Vagina (tissue), 2 donors: ENCODE measurements around the gene EGR2.

Experiments used
- POLR2A ChIP-seq, 2 donors: fragments of 450-650 bp; IDR thresholded peaks; one replicate each; pipeline ENCODE4 v1.6.1; 2017; ENCODE audit warnings: antibody characterized with exemption in 2 of 2, mild to moderate bottlenecking in 2 of 2, moderate library complexity in 2 of 2
- POLR2AphosphoS5 ChIP-seq, 2 donors: sonication (generic); formaldehyde crosslinking; IDR thresholded peaks; one replicate each; pipeline ENCODE4 v1.9.0; 2017; ENCODE audit warnings: antibody characterized with exemption in 2 of 2, mild to moderate bottlenecking in 2 of 2, low read depth in 1 of 2; ENCODE audit not compliant: insufficient read depth in 1 of 2
- TF ChIP-seq, protein P1 (sequence below), 3 experiments: fragments of 450-650 bp in 2 of 3; fragments of 200-600 bp in 1 of 3; sonication (generic) in 1 of 3; IDR thresholded peaks; one replicate each; pipeline ENCODE4 v1.5.1; 2017 to 2019; ENCODE audit warnings: antibody characterized with exemption in 3 of 3, mild to moderate bottlenecking in 2 of 3, moderate library complexity in 2 of 3

DNA sequence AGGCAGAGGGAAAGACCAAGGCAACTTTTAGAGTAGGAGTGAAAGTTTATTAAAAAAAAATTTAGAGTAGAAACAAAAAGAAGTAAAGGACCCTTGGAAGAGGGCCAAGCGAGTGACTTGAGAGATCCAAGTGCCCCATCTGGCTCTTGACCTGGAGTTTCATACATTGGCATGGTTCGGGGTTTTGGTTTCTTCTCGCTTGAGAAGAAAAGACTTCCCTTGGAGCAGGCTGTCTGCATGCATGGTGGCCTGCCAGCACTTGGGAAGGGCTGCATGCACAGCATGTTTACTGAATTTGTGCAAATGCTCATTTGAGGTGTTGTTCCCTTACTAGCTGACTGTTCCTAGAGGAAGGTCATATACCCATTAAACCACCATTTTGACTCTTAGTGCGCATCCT is 20.4 kb downstream of the EGR2 start:
- TF ChIP-seq POLR2A (IDR thresholded peaks at IDR 0.05) (no peak), POLR2AphosphoS5 (IDR thresholded peaks at IDR 0.05; ENCODE audit: insufficient read depth in 1 of 2, low read depth in 1 of 2) (no peak)
- TF ChIP-seq, protein P1, sequence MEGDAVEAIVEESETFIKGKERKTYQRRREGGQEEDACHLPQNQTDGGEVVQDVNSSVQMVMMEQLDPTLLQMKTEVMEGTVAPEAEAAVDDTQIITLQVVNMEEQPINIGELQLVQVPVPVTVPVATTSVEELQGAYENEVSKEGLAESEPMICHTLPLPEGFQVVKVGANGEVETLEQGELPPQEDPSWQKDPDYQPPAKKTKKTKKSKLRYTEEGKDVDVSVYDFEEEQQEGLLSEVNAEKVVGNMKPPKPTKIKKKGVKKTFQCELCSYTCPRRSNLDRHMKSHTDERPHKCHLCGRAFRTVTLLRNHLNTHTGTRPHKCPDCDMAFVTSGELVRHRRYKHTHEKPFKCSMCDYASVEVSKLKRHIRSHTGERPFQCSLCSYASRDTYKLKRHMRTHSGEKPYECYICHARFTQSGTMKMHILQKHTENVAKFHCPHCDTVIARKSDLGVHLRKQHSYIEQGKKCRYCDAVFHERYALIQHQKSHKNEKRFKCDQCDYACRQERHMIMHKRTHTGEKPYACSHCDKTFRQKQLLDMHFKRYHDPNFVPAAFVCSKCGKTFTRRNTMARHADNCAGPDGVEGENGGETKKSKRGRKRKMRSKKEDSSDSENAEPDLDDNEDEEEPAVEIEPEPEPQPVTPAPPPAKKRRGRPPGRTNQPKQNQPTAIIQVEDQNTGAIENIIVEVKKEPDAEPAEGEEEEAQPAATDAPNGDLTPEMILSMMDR (IDR thresholded peaks at IDR 0.05), result no peak
